Stomach (tissue), 4 donors: ENCODE measurements around the gene FGF12.

Experiments
- POLR2A ChIP-seq, 4 donors: fragments of 450-650 bp; IDR thresholded peaks; one replicate each; pipeline ENCODE4 v1.6.1; 2016; ENCODE audit warnings: antibody characterized with exemption in 4 of 4, control low read depth in 2 of 4, mild to moderate bottlenecking in 1 of 4, moderate library complexity in 1 of 4
- POLR2AphosphoS5 ChIP-seq, 3 donors: sonication (generic); formaldehyde crosslinking; IDR thresholded peaks; one replicate each; pipeline ENCODE4 v1.6.1; 2016; ENCODE audit warnings: antibody characterized with exemption in 3 of 3
- TF ChIP-seq, protein P1 (sequence below), 7 experiments: fragments of 450-650 bp in 4 of 7; fragments of 200-600 bp in 3 of 7; sonication (generic) in 3 of 7; IDR thresholded peaks; one replicate each; pipeline ENCODE4 v1.5.1; 2016 to 2019; ENCODE audit warnings: antibody characterized with exemption in 7 of 7, control low read depth in 2 of 7, mild to moderate bottlenecking in 1 of 7

DNA sequence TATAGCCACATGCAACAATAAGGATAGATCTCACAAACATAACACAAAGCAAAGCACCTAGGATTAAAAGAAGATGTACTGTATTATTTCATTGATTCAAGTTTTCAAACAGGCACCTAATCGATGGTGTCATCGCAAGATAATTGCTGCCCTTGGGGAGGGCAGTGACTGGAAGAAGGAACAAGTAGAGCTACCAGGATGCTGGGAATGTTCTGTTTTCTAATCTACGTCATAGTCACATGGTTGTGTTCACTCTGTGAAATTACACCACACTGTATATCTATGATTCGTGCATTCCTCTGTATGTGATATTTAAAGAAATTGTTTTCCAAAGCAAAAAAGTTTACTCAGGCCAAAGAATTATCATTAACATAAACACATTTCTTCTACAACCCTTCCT is 236.6 kb downstream of the FGF12 start:
- TF ChIP-seq POLR2AphosphoS5 (IDR thresholded peaks at IDR 0.05): no peak
- TF ChIP-seq, protein P1, sequence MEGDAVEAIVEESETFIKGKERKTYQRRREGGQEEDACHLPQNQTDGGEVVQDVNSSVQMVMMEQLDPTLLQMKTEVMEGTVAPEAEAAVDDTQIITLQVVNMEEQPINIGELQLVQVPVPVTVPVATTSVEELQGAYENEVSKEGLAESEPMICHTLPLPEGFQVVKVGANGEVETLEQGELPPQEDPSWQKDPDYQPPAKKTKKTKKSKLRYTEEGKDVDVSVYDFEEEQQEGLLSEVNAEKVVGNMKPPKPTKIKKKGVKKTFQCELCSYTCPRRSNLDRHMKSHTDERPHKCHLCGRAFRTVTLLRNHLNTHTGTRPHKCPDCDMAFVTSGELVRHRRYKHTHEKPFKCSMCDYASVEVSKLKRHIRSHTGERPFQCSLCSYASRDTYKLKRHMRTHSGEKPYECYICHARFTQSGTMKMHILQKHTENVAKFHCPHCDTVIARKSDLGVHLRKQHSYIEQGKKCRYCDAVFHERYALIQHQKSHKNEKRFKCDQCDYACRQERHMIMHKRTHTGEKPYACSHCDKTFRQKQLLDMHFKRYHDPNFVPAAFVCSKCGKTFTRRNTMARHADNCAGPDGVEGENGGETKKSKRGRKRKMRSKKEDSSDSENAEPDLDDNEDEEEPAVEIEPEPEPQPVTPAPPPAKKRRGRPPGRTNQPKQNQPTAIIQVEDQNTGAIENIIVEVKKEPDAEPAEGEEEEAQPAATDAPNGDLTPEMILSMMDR (IDR thresholded peaks at IDR 0.05): no peak
- no peak for TF ChIP-seq POLR2A (IDR thresholded peaks at IDR 0.05)
